SK-N-SH (cell line): ENCODE results near the gene NOTCH2. TPM values are rescaled to one million over a fixed set of nuclear protein-coding genes. Genes with fewer than 3 reads are reported as not detected.

Source experiments
- CTCF ChIA-PET: fragments of 300-600, 350-600 bp; formaldehyde crosslinking; extraction: SDS; loops from one replicate; lab custom pipeline; 2021; lab: Yijun Ruan, JAX
- POLR2A ChIA-PET: fragments of 350-600 bp; sonication (Branson Sonifier 250); formaldehyde crosslinking; extraction: SDS; loops from one replicate; lab custom pipeline; 2020; ENCODE audit warnings: antibody characterized with exemption, inconsistent platforms; lab: Yijun Ruan, JAX
- DNase-seq: peaks from one replicate; pipeline ENCODE4 v3.0.0; 2012
- H2AFZ ChIP-seq: fragments of 200-600 bp; sonication (generic); 2 replicates; pipeline ENCODE4 v1.8.1; 2016; ENCODE audit warnings: antibody characterized with exemption, mild to moderate bottlenecking, low read depth
- H3F3A ChIP-seq: fragments of 200-600 bp; sonication (generic); replicated peaks from 2 replicates; pipeline ENCODE3; 2016; ENCODE audit warnings: antibody characterized with exemption, mild to moderate bottlenecking; ENCODE audit not compliant: insufficient read depth
- H3K27ac ChIP-seq, 2 experiments: fragments of 200-500 bp in 1 of 2; fragments of 200-600 bp in 1 of 2; sonication (Bioruptor generic) in 1 of 2; sonication (generic), shearing (Covaris generic) in 1 of 2; 2 replicates each; pipeline versions ENCODE4 v1.5.1 to v1.6.1; 2014 to 2016; ENCODE audit warnings: low read depth in 2 of 2, inconsistent platforms in 1 of 2, low read length in 1 of 2, mild to moderate bottlenecking in 1 of 2, mixed read lengths in 1 of 2
- H3K27me3 ChIP-seq: fragments of 200-600 bp; sonication (generic), shearing (Covaris generic); 2 replicates; pipeline ENCODE4 v1.6.1; 2016; ENCODE audit warnings: mixed run types; ENCODE audit not compliant: insufficient read depth
- H3K36me3 ChIP-seq, 2 experiments: fragments of 200-500 bp in 1 of 2; fragments of 200-600 bp in 1 of 2; sonication (Bioruptor generic) in 1 of 2; sonication (generic) in 1 of 2; replicated peaks in 1 of 2; 2 replicates each; pipeline versions ENCODE3 to v1.5.1; 2014 to 2016; ENCODE audit warnings: low read length in 1 of 2, mild to moderate bottlenecking in 1 of 2; ENCODE audit not compliant: insufficient read depth in 2 of 2, control insufficient read depth in 1 of 2
- H3K4me1 ChIP-seq, 2 experiments: fragments of 200-500 bp in 1 of 2; fragments of 200-600 bp in 1 of 2; sonication (Bioruptor generic) in 1 of 2; sonication (generic), shearing (Covaris generic) in 1 of 2; 2 replicates each; pipeline versions ENCODE4 v1.5.1 to v1.6.1; 2014 to 2016; ENCODE audit warnings: low read depth in 1 of 2, low read length in 1 of 2, mixed run types in 1 of 2; ENCODE audit not compliant: insufficient read depth in 2 of 2, control insufficient read depth in 1 of 2
- H3K4me2 ChIP-seq: fragments of 200-600 bp; sonication (generic), shearing (Covaris generic); 2 replicates; pipeline ENCODE4 v1.6.1; 2017; ENCODE audit warnings: mixed run types
- H3K4me3 ChIP-seq, 2 experiments: fragments of 200-500 bp in 1 of 2; fragments of 200-600 bp in 1 of 2; sonication (Bioruptor generic) in 1 of 2; sonication (generic), shearing (Covaris generic) in 1 of 2; 2 replicates each; pipeline versions ENCODE4 v1.5.1 to v1.8.1; 2014 to 2016; ENCODE audit warnings: low read depth in 2 of 2, inconsistent platforms in 1 of 2, low read length in 1 of 2, mild to moderate bottlenecking in 1 of 2, mixed read lengths in 1 of 2, moderate library complexity in 1 of 2
- H3K79me2 ChIP-seq: fragments of 200-600 bp; sonication (generic); 2 replicates; pipeline ENCODE4 v1.8.1; 2017; ENCODE audit warnings: mild to moderate bottlenecking; ENCODE audit not compliant: insufficient read depth
- H3K9ac ChIP-seq: fragments of 200-600 bp; sonication (generic); 2 replicates; pipeline ENCODE4 v1.6.1; 2017; ENCODE audit warnings: mixed run types
- H3K9me2 ChIP-seq: fragments of 200-600 bp; sonication (generic); 2 replicates; pipeline ENCODE4 v1.6.1; 2017; ENCODE audit warnings: mixed run types
- H3K9me3 ChIP-seq: fragments of 200-600 bp; sonication (generic); 2 replicates; pipeline ENCODE4 v1.6.1; 2017; ENCODE audit warnings: mixed run types, mild to moderate bottlenecking, moderate library complexity
- H4K20me1 ChIP-seq: fragments of 200-600 bp; sonication (generic); 2 replicates; pipeline ENCODE4 v1.6.1; 2017; ENCODE audit warnings: mild to moderate bottlenecking, mixed run types; ENCODE audit not compliant: insufficient read depth
- CHD2 ChIP-seq: fragments of 150-350 bp; IDR thresholded peaks from 2 replicates; pipeline ENCODE4 v1.6.1; 2018; ENCODE audit warnings: low read length; ENCODE audit not compliant: partially characterized antibody
- EP300 ChIP-seq, 2 experiments: IDR thresholded peaks; 2 replicates each; pipeline versions ENCODE4 v1.4.0 to v1.6.1; 2012; ENCODE audit warnings: borderline replicate concordance in 1 of 2, low read depth in 1 of 2, low read length in 1 of 2
- EZH2phosphoT487 ChIP-seq: fragments of 200-600 bp; sonication (generic); IDR thresholded peaks from 2 replicates; pipeline ENCODE4 v1.6.1; 2017; ENCODE audit warnings: low read depth, mixed run types, mild to moderate bottlenecking, antibody characterized with exemption, moderate library complexity, borderline replicate concordance
- FOSL2 ChIP-seq: IDR thresholded peaks from 2 replicates; pipeline ENCODE4 v1.4.0; 2012; ENCODE audit warnings: low read depth, mild to moderate bottlenecking, moderate library complexity, borderline replicate concordance
- FOXM1 ChIP-seq: IDR thresholded peaks from 2 replicates; pipeline ENCODE4 v1.4.0; 2012; ENCODE audit warnings: low read depth, mild to moderate bottlenecking
- GABPA ChIP-seq: IDR thresholded peaks from 2 replicates; pipeline ENCODE4 v1.4.0; 2012; ENCODE audit warnings: low read depth, mild to moderate bottlenecking
- JUND ChIP-seq: IDR thresholded peaks from 2 replicates; pipeline ENCODE4 v1.4.0; 2012
- NFIC ChIP-seq: IDR thresholded peaks from 2 replicates; pipeline ENCODE4 v1.4.0; 2012; ENCODE audit warnings: borderline replicate concordance
- NRF1 ChIP-seq: IDR thresholded peaks from 2 replicates; pipeline ENCODE4 v1.6.1; 2012; ENCODE audit warnings: low read depth, mild to moderate bottlenecking, low read length
- SIN3A ChIP-seq: IDR thresholded peaks from 2 replicates; pipeline ENCODE4 v1.6.1; 2012; ENCODE audit warnings: low read depth, mild to moderate bottlenecking, low read length, moderate library complexity, borderline replicate concordance
- TAF1 ChIP-seq: IDR thresholded peaks from 2 replicates; pipeline ENCODE4 v1.6.1; 2012; ENCODE audit warnings: low read depth, mild to moderate bottlenecking, low read length, moderate library complexity, borderline replicate concordance
- WGBS: methylation state at CpG from one replicate; pipeline ENCODE4 v1.1.6; 2017; ENCODE audit warnings: low lambda C conversion rate; 5-methylcytosine and 5-hydroxymethylcytosine counted together
- polyA plus RNA-seq, 3 experiments: library from polyadenylated mRNA; depleted of rRNA; stranded (reverse); fragments of >200 nt; gene quantifications; 2 replicates each; pipeline ENCODE4 v1.2.3, GENCODE V29; 2012
- TF ChIP-seq, protein P1 (sequence below): IDR thresholded peaks from 2 replicates; pipeline ENCODE4 v1.4.0; 2012; ENCODE audit warnings: low read depth, borderline replicate concordance
- TF ChIP-seq, protein P2 (sequence below): fragments of 150-350 bp; IDR thresholded peaks from 2 replicates; pipeline ENCODE4 v1.6.1; 2017; ENCODE audit warnings: antibody characterized with exemption, low read length, low read depth, borderline replicate concordance
- TF ChIP-seq, protein P3 (sequence below): fragments of 200-600 bp; sonication (generic); IDR thresholded peaks from 2 replicates; pipeline ENCODE4 v1.6.1; 2017; ENCODE audit warnings: antibody characterized with exemption, mild to moderate bottlenecking, moderate library complexity

Gene NOTCH2
- polyA plus RNA-seq, 1 of the 3 experiments (the other 2 are of a cell fraction), result 23.0 TPM

DNA sequence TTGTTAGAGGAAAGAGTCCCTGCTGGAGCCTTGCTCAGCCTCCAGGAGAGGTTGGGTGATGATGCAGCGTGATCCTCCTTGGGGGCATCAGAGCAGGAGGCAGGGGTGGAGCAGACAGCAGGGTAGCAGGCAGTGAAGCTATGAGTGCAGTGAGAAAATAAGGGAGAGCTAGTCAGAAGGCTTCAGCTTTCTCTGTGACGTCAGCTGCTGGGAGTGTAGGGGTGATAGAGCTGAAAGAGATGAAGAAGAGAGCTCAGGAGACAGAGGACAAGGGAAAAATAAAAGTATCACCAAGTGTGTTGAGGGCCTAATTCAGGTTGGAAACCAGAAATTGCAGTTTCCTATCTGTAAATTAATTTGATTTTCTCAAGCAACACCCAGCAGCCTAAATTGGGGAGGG lies 170.9 kb downstream of the NOTCH2 start:
- CTCF ChIA-PET, result interaction anchor here (1.1 to 2.1 kb wide), 3 partner anchors 12 to 90 kb away, joined by 4 to 9 read pairs (median 5); no protein-coding TSS in a partner anchor
- H3K4me2 ChIP-seq, result no peak overlapping the region
- H3K79me2 ChIP-seq, result no peaks in the 10 kb centered on the region
- no peaks in the 10 kb centered on the region; a peak in 1 of 4 replicates for H3K4me1 ChIP-seq
- no peaks in the 10 kb centered on the region for H3F3A ChIP-seq
- H4K20me1 ChIP-seq, result no peaks in the 10 kb centered on the region
- H3K36me3 ChIP-seq, result no peaks in the 10 kb centered on the region
- DNase-seq, result no peak
- TF ChIP-seq, protein P1, sequence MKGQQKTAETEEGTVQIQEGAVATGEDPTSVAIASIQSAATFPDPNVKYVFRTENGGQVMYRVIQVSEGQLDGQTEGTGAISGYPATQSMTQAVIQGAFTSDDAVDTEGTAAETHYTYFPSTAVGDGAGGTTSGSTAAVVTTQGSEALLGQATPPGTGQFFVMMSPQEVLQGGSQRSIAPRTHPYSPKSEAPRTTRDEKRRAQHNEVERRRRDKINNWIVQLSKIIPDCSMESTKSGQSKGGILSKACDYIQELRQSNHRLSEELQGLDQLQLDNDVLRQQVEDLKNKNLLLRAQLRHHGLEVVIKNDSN, result no peak
- TF ChIP-seq JUND (no peak), NRF1 (no peak), CHD2 (no peak), FOSL2 (no peak)
- TF ChIP-seq, protein P2, sequence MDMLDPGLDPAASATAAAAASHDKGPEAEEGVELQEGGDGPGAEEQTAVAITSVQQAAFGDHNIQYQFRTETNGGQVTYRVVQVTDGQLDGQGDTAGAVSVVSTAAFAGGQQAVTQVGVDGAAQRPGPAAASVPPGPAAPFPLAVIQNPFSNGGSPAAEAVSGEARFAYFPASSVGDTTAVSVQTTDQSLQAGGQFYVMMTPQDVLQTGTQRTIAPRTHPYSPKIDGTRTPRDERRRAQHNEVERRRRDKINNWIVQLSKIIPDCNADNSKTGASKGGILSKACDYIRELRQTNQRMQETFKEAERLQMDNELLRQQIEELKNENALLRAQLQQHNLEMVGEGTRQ, result no peak
- H3K27me3 ChIP-seq, result no peaks in the 10 kb centered on the region
- POLR2A ChIA-PET, result no interaction called here
- 85% methylated on average over 2 of the region's 2 CpGs for WGBS
- H3K9ac ChIP-seq, result no peak overlapping the region
- H3K27ac ChIP-seq, result no peak overlapping the region
- H2AFZ ChIP-seq, result no peak overlapping the region
- H3K4me3 ChIP-seq, result no peak overlapping the region
- no peaks in the 10 kb centered on the region for H3K9me2 ChIP-seq
- no peaks in the 10 kb centered on the region for H3K9me3 ChIP-seq

DNA sequence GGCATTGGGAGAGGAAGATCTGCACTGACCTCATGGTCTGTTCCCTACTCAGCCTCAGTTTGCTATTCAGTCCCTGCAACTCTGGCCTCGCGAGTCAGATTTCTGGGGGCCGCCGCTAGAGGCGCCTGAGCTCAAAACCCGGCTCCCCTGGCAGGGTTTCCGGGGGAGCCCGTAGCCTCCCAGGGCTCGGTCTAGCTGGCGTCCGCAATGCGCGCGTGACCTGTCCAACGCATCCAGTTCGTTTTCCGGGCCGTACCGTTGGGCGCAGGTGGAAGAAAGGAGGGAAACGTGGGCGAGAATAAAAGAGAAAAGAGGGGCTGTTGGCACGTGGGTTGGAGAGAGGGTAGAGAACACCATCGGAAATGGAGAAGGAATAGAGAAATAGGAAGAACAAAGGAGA lies 173.2 kb downstream of the NOTCH2 start, which contains the start of gene ADAM30:
Gene ADAM30, minus strand, starts transcription at position 213 of the 400 bp plus-strand sequence. Its CDS starts 179 bp downstream, at position 34.
- Histone ChIP-seq H3F3A (no peaks in the 10 kb centered on the region), H3K36me3 (no peaks in the 10 kb centered on the region), H3K4me1 (no peaks in the 10 kb centered on the region; a peak in 1 of 4 replicates), H3K4me2 (no peak within 1 kb of the TSS), H2AFZ (no peak within 1 kb of the TSS), H3K9me3 (no peaks in the 10 kb centered on the region), H4K20me1 (no peaks in the 10 kb centered on the region), H3K27me3 (no peaks in the 10 kb centered on the region), H3K4me3 (no peak within 1 kb of the TSS), H3K9ac (no peak within 1 kb of the TSS), H3K27ac (no peak within 1 kb of the TSS), H3K9me2 (no peaks in the 10 kb centered on the region), H3K79me2 (no peaks in the 10 kb centered on the region)
- ChIA-PET CTCF (no interaction called here), POLR2A (no interaction called here)
- no peak for TF ChIP-seq SIN3A
- TF ChIP-seq NFIC, result no peak
- TF ChIP-seq JUND, result no peak
- TF ChIP-seq, protein P3, sequence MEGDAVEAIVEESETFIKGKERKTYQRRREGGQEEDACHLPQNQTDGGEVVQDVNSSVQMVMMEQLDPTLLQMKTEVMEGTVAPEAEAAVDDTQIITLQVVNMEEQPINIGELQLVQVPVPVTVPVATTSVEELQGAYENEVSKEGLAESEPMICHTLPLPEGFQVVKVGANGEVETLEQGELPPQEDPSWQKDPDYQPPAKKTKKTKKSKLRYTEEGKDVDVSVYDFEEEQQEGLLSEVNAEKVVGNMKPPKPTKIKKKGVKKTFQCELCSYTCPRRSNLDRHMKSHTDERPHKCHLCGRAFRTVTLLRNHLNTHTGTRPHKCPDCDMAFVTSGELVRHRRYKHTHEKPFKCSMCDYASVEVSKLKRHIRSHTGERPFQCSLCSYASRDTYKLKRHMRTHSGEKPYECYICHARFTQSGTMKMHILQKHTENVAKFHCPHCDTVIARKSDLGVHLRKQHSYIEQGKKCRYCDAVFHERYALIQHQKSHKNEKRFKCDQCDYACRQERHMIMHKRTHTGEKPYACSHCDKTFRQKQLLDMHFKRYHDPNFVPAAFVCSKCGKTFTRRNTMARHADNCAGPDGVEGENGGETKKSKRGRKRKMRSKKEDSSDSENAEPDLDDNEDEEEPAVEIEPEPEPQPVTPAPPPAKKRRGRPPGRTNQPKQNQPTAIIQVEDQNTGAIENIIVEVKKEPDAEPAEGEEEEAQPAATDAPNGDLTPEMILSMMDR, result no peak
- TF ChIP-seq EZH2phosphoT487, result no peak
- no peak for TF ChIP-seq EP300 (IDR thresholded peaks at IDR 0.05; ENCODE audit: borderline replicate concordance in 1 of 2, low read depth in 1 of 2, low read length in 1 of 2)
- no peak for TF ChIP-seq TAF1
- no peak for TF ChIP-seq FOXM1
- no peak for TF ChIP-seq GABPA
- TF ChIP-seq, protein P2, result no peak
- 85% methylated on average over 24 of the region's 24 CpGs for WGBS
- DNase-seq, result no peak
